K562 (cell line): ENCODE data around the gene UHMK1. TPM values are rescaled to one million over a fixed set of nuclear protein-coding genes. Genes with fewer than 3 reads are reported as not detected.
A peak's percentile ranks its signal among the peaks of the same experiment; 100 is the strongest.

Experiments used
- CREB1 ChIP-seq, 2 experiments: sonication (generic) in 1 of 2; formaldehyde crosslinking in 1 of 2; IDR thresholded peaks; 2 replicates each; pipeline versions ENCODE4 v1.6.1 to v1.8.0; 2012 to 2022; ENCODE audit warnings: inconsistent platforms in 1 of 2, mild to moderate bottlenecking in 1 of 2, missing genetic modification reagents in 1 of 2, moderate library complexity in 1 of 2
- CTBP1 ChIP-seq: fragments of 450-650 bp; IDR thresholded peaks from 2 replicates; pipeline ENCODE4 v1.6.1; 2016; ENCODE audit warnings: borderline replicate concordance
- DDX20 ChIP-seq: fragments of 450-650 bp; IDR thresholded peaks from 2 replicates; pipeline ENCODE4 v1.6.1; 2016; ENCODE audit warnings: missing genetic modification characterization, low read depth, mild to moderate bottlenecking, missing compliant biosample characterization, moderate library complexity
- E2F6 ChIP-seq, 2 experiments: IDR thresholded peaks; 2 replicates each; pipeline ENCODE4 v1.6.1; 2011; ENCODE audit warnings: borderline replicate concordance in 1 of 2, control low read depth in 1 of 2, low read depth in 1 of 2, low read length in 1 of 2, mild to moderate bottlenecking in 1 of 2, mixed read lengths in 1 of 2, moderate library complexity in 1 of 2; ENCODE audit not compliant: insufficient read depth in 1 of 2, insufficient read length in 1 of 2, poor library complexity in 1 of 2, severe bottlenecking in 1 of 2; ENCODE audit errors: extremely low read depth in 1 of 2
- ESRRA ChIP-seq: fragments of 450-650 bp; IDR thresholded peaks from 2 replicates; pipeline ENCODE4 v1.6.1; 2014; ENCODE audit warnings: low read depth, mild to moderate bottlenecking, moderate library complexity, borderline replicate concordance
- KAT7 ChIP-seq: sonication (generic); formaldehyde crosslinking; IDR thresholded peaks from 2 replicates; pipeline ENCODE4 v1.8.0; 2022; ENCODE audit warnings: missing genetic modification reagents, mild to moderate bottlenecking, borderline replicate concordance
- LEF1 ChIP-seq: fragments of 450-650 bp; IDR thresholded peaks from 2 replicates; pipeline ENCODE4 v1.6.1; 2016; ENCODE audit warnings: mild to moderate bottlenecking
- MTA3 ChIP-seq: fragments of 450-650 bp; formaldehyde crosslinking; IDR thresholded peaks from 2 replicates; pipeline ENCODE4 v1.6.1; 2017; ENCODE audit warnings: mild to moderate bottlenecking, borderline replicate concordance
- NONO ChIP-seq, 2 experiments: fragments of 200-400 bp in 1 of 2; fragments of 450-650 bp in 1 of 2; formaldehyde crosslinking in 1 of 2; IDR thresholded peaks; 2 replicates each; pipeline ENCODE4 v1.6.1; 2017; ENCODE audit warnings: low read depth in 2 of 2, mild to moderate bottlenecking in 2 of 2, moderate library complexity in 2 of 2, low read length in 1 of 2
- NR2C2 ChIP-seq, 2 experiments: fragments of 200-800 bp in 1 of 2; sonication (Bioruptor generic) in 1 of 2; sonication (generic) in 1 of 2; formaldehyde crosslinking in 1 of 2; IDR thresholded peaks; 2 replicates each; pipeline versions ENCODE4 v1.6.1 to v1.8.0; 2016 to 2022; ENCODE audit warnings: mild to moderate bottlenecking in 1 of 2, missing compliant biosample characterization in 1 of 2, missing genetic modification characterization in 1 of 2, missing genetic modification reagents in 1 of 2
- RB1 ChIP-seq: fragments of 450-650 bp; IDR thresholded peaks from 2 replicates; pipeline ENCODE4 v1.6.1; 2017; ENCODE audit warnings: low read depth, mild to moderate bottlenecking
- SRSF3 ChIP-seq: fragments of 200-400 bp; formaldehyde crosslinking; IDR thresholded peaks from 2 replicates; pipeline ENCODE4 v1.6.1; 2016; ENCODE audit warnings: mild to moderate bottlenecking, low read length, moderate library complexity; ENCODE audit not compliant: insufficient read depth
- TEAD4 ChIP-seq, 2 experiments: sonication (generic) in 1 of 2; formaldehyde crosslinking in 1 of 2; IDR thresholded peaks; 2 replicates each; pipeline versions ENCODE4 v1.6.1 to v1.8.0; 2012 to 2022; ENCODE audit warnings: borderline replicate concordance in 1 of 2, inconsistent platforms in 1 of 2, low read length in 1 of 2, mild to moderate bottlenecking in 1 of 2, missing genetic modification reagents in 1 of 2
- ZBTB11 ChIP-seq, 3 experiments: fragments of 200-800 bp in 1 of 3; fragments of 250-450 bp in 1 of 3; fragments of 450-650 bp in 1 of 3; sonication (Bioruptor Pico) in 1 of 3; sonication (Bioruptor generic) in 1 of 3; formaldehyde crosslinking in 1 of 3; IDR thresholded peaks; 2 replicates each; pipeline versions ENCODE4 v1.6.1 to v1.8.0; 2016 to 2022; ENCODE audit warnings: mild to moderate bottlenecking in 2 of 3, missing genetic modification characterization in 2 of 3, missing compliant biosample characterization in 1 of 3, moderate library complexity in 1 of 3
- ZFX ChIP-seq: sonication (generic); formaldehyde crosslinking; IDR thresholded peaks from 2 replicates; pipeline ENCODE4 v1.8.0; 2022; ENCODE audit warnings: mild to moderate bottlenecking, missing genetic modification reagents, moderate library complexity
- ZNF23 ChIP-seq: fragments of 250-450 bp; sonication (Bioruptor Pico); IDR thresholded peaks from 2 replicates; pipeline ENCODE4 v1.4.0; 2020; ENCODE audit warnings: mild to moderate bottlenecking
- ZNF263 ChIP-seq: sonication (generic); formaldehyde crosslinking; IDR thresholded peaks from 2 replicates; pipeline ENCODE4 v1.8.0; 2022; ENCODE audit warnings: mild to moderate bottlenecking, missing genetic modification reagents, borderline replicate concordance
- ZNF354B ChIP-seq: fragments of 250-450 bp; sonication (Bioruptor Pico); IDR thresholded peaks from 2 replicates; pipeline ENCODE4 v1.4.0; 2020
- polyA plus RNA-seq, 8 experiments: library from polyadenylated mRNA; depleted of rRNA in 4 of 8; stranded (reverse) in 5 of 8; unstranded in 3 of 8; fragments of >200 nt; fragmentation: Nextera tagmentation in 2 of 8; fragmentation: Illumina TruSeq in 1 of 8; extraction: Ambion mirVana in 2 of 8; extraction: Trizol in 1 of 8; gene quantifications; 2 replicates each; pipeline versions ENCODE4 v1.2.1 to v1.2.3, GENCODE V29; 2011 to 2014; ENCODE audit warnings: inconsistent platforms in 1 of 8, missing spikeins in 1 of 8
- total RNA-seq, 7 experiments: library from RNA; depleted of rRNA in 6 of 7; stranded (reverse); fragments of >200 nt in 6 of 7; fragmentation: Illumina TruSeq in 2 of 7; extraction: Trizol in 2 of 7; gene quantifications; 2 replicates each; pipeline versions ENCODE4 v1.2.1 to v1.2.3, GENCODE V29; 2011 to 2021; ENCODE audit warnings: low replicate concordance in 1 of 7

The UHMK1 gene
- total and polyA plus RNA-seq, 9 of the 15 experiments (the other 6 are each of a cell fraction or from before 2014, with no cell fraction given), result 13.1 to 72.4 (median 38.3) TPM

DNA sequence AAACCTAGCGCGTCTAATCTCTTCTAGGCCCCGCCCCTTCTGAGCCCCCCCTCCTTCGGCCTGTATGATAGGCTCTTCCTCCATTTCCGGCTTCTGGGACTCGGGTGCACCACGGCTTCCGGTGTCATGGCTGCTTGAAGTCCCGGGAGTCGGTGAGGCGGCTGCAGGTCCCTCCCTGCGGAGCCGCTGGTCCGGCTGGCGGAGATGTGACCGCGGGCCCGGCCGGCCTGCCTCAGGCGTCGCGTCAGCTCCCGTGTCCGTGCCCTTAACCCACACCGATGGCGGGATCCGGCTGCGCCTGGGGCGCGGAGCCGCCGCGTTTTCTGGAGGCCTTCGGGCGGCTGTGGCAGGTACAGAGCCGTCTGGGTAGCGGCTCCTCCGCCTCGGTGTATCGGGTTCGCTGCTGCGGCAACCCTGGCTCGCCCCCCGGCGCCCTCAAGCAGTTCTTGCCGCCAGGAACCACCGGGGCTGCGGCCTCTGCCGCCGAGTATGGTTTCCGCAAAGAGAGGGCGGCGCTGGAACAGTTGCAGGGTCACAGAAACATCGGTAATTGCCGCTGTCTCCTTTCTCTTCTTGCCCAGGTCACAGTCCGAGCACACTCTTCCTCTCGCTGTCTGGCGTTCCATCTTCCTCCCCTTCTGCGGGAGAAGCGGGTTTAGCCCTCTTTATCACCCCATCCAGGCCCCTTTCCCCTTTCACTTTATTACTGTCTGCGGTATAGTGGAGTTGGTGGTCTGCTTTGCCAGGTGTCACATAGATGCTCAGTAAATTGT, at the start of gene UHMK1 (continued):
- TF ChIP-seq ZFX, result peak; percentile 89
- 0 out of 2 replicates have a peak, but pooled peaks have one; percentile 18 for TF ChIP-seq ESRRA
- 0 out of 2 replicates have a peak, but pooled peaks have one; percentile 11 for TF ChIP-seq CREB1 (IDR thresholded peaks at IDR 0.05)
- TF ChIP-seq CREB1 (CRISPR knock-in tag; IDR thresholded peaks at IDR 0.05), result peak; percentile 26; the same call in 1 of the 2 replicates
- peak; percentile 76 for TF ChIP-seq RB1
- peak; percentile 32; the same call in 1 of the 2 replicates for TF ChIP-seq CTBP1
- TF ChIP-seq DDX20 (tag), result no peak
- peak in 1 of 2 experiments; percentile 21 for TF ChIP-seq E2F6 (IDR thresholded peaks at IDR 0.05; ENCODE audit: borderline replicate concordance in 1 of 2, extremely low read depth in 1 of 2, insufficient read depth in 1 of 2, insufficient read length in 1 of 2, low read depth in 1 of 2, low read length in 1 of 2, poor library complexity in 1 of 2, severe bottlenecking in 1 of 2)
- TF ChIP-seq ZBTB11 (CRISPR knock-in tag; IDR thresholded peaks at IDR 0.05), result peak in 1 of 3 experiments; percentile 78; a peak in 2 of 6 replicates
- no peak for TF ChIP-seq KAT7
- TF ChIP-seq ZNF354B (CRISPR knock-in tag), result no peak
- TF ChIP-seq NONO (IDR thresholded peaks at IDR 0.05; ENCODE audit: low read depth in 2 of 2, low read length in 1 of 2), result peak in 1 of 2 experiments; percentile 87; a peak in 2 of 4 replicates
- peak; percentile 77; the same call in 1 of the 2 replicates for TF ChIP-seq SRSF3
- TF ChIP-seq ZNF23 (CRISPR knock-in tag), result no peak
- no peak for TF ChIP-seq TEAD4 (IDR thresholded peaks at IDR 0.05; ENCODE audit: low read length)
- 0 out of 2 replicates have a peak, but pooled peaks have one; percentile 60 for TF ChIP-seq TEAD4 (CRISPR knock-in tag; IDR thresholded peaks at IDR 0.05; ENCODE audit: borderline replicate concordance)
- TF ChIP-seq ZNF263 (CRISPR knock-in tag), result no peak
- no peak for TF ChIP-seq NR2C2 (CRISPR knock-in tag; IDR thresholded peaks at IDR 0.05)
- peak; percentile 65 for TF ChIP-seq NR2C2 (tag; IDR thresholded peaks at IDR 0.05)
- TF ChIP-seq MTA3, result peak; percentile 27; the same call in 1 of the 2 replicates
- no peak for TF ChIP-seq LEF1
